ENCODE results near the gene COA8. TPM values are rescaled to one million over a fixed set of nuclear protein-coding genes. Genes with fewer than 3 reads are reported as not detected.

The COA8 gene
- total and polyA plus RNA-seq, 2 of the 8 experiments (the other 6 are each of a cell fraction or from before 2014, with no cell fraction given) = 7.1 to 35.5 TPM

GRCh38 chr14:103556946-103557758 is 5.6 kb upstream of the COA8 start:
- Histone ChIP-seq H2BK20ac (ENCODE audit: low read length) (no peak overlapping the region), H3K4me1 (replicated peaks in 1 of 4; ENCODE audit: control insufficient read depth in 3 of 4, insufficient read depth in 4 of 4, low read length in 3 of 4) (peaks cover 0 to 4% (median under 1%) of the 10 kb centered on the region in 4 experiments; a peak in 2 of 7 replicates), H2BK5ac (ENCODE audit: low read depth, low read length) (no peak overlapping the region), H4K91ac (replicated peaks; ENCODE audit: insufficient read length, low read length) (no peak overlapping the region), H2BK15ac (ENCODE audit: low read length) (no peak overlapping the region), H3K79me2 (ENCODE audit: control insufficient read depth in 1 of 2, insufficient read depth in 2 of 2, low read length in 2 of 2) (peaks cover 12 to 51% of the 10 kb centered on the region in 2 experiments), H3K9me3 (ENCODE audit: insufficient read depth in 2 of 2, low read depth in 1 of 2, low read length in 1 of 2) (no peaks in the 10 kb centered on the region), H3K14ac (ENCODE audit: insufficient read length) (no peak overlapping the region), H2BK12ac (ENCODE audit: low read depth, low read length) (no peak overlapping the region), H3K4ac (replicated peaks; ENCODE audit: insufficient read length, low read depth, low read length) (no peak overlapping the region), H3K4me3 (ENCODE audit: extremely low read depth in 1 of 4, insufficient read depth in 2 of 4, low read depth in 3 of 4, low read length in 4 of 4) (no peak overlapping the region), H3K56ac (replicated peaks; ENCODE audit: insufficient read length, low read depth, low read length) (no peak overlapping the region), H3K27me3 (replicated peaks in 1 of 4; ENCODE audit: control insufficient read depth in 3 of 4, extremely low read depth in 1 of 4, insufficient read depth in 3 of 4, low read length in 3 of 4) (no peaks in the 10 kb centered on the region), H2AK5ac (ENCODE audit: low read depth, low read length) (no peak overlapping the region), H3K23me2 (ENCODE audit: low read depth, low read length) (peaks cover 7% of the 10 kb centered on the region; the same call in 1 of the 2 replicates), H4K20me1 (replicated peaks in 1 of 2; ENCODE audit: control insufficient read depth in 1 of 2, insufficient read depth in 2 of 2, low read length in 2 of 2) (peaks cover 8 to 10% of the 10 kb centered on the region in 2 experiments), H2BK120ac (replicated peaks; ENCODE audit: low read depth, low read length) (no peak overlapping the region), H3K4me2 (ENCODE audit: insufficient read depth in 1 of 2, low read depth in 2 of 2, low read length in 2 of 2) (no peak overlapping the region), H3K23ac (ENCODE audit: insufficient read length) (no peak overlapping the region), H3K9ac (replicated peaks in 1 of 4; ENCODE audit: extremely low read depth in 1 of 4, low read depth in 3 of 4, low read length in 3 of 4) (no peak overlapping the region), H3K27ac (ENCODE audit: low read depth, low read length) (no peak overlapping the region), H4K8ac (ENCODE audit: extremely low read depth, insufficient read depth, low read length) (no peak overlapping the region), H3K18ac (ENCODE audit: extremely low read depth, low read length) (no peak overlapping the region), H2AFZ (ENCODE audit: low read length) (no peak overlapping the region), H4K5ac (ENCODE audit: insufficient read length, low read depth, low read length) (no peak overlapping the region), H3K36me3 (ENCODE audit: control insufficient read depth in 2 of 4, insufficient read depth in 4 of 4, low read length in 3 of 4) (peaks cover 0 to 21% (median 12%) of the 10 kb centered on the region in 4 experiments; a peak in 7 of 8 replicates), H3K79me1 (ENCODE audit: low read depth, low read length) (peaks cover 6% of the 10 kb centered on the region; the same call in 1 of the 2 replicates)
- WGBS, 2 experiments (ENCODE audit: extremely low coverage in 1 of 2, insufficient coverage in 1 of 2, insufficient read length in 1 of 2, insufficient replicate concordance in 2 of 2, low coverage in 1 of 2, low lambda C conversion rate in 2 of 2, missing lambda C conversion rate in 1 of 2) = 93% methylated on average over 15 of the region's 15 CpGs; no CpG with 5 or more reads in 1 of the 2 experiments
- POLR2A ChIA-PET (ENCODE audit: partially characterized antibody) = interaction anchor here (0.8 to 3.1 kb wide), 4 partner anchors 19 to 34 kb away, joined by 3 to 10 read pairs (median 4); partner anchors contain the start of genes CKB and TRMT61A
- DNase-seq (ENCODE audit: low read depth in 1 of 2, low spot score in 2 of 2) (no peak), FAIRE-seq (no peak)
- CTCF ChIA-PET (ENCODE audit: partially characterized antibody) = interaction anchor here (0.7 to 6.2 kb wide), 7 partner anchors 8 to 156 kb away, joined by 3 to 34 read pairs (median 5); no protein-coding TSS in a partner anchor
- TF ChIP-seq PHF8 (conservative IDR thresholded peaks at IDR 0.05; ENCODE audit: low read depth, low read length) = no peak
- TF ChIP-seq SIN3A (conservative IDR thresholded peaks at IDR 0.05 in 1 of 2, IDR thresholded peaks at IDR 0.05 in 1 of 2; ENCODE audit: low read depth in 1 of 2, low read length in 2 of 2) = no peak
- no peak for TF ChIP-seq TEAD4 (IDR thresholded peaks at IDR 0.05; ENCODE audit: low read depth, low read length)
- TF ChIP-seq EGR1 (IDR thresholded peaks at IDR 0.05; ENCODE audit: borderline replicate concordance, low read depth, low read length) = no peak
- TF ChIP-seq POLR2AphosphoS5 (IDR thresholded peaks at IDR 0.05; ENCODE audit: low read depth, low read length) = no peak
- TF ChIP-seq FOSL1 (IDR thresholded peaks at IDR 0.05; ENCODE audit: insufficient read depth, low read depth, low read length) = no peak
- TF ChIP-seq SP1 (IDR thresholded peaks at IDR 0.05; ENCODE audit: low read depth, low read length) = no peak

Measured in H1 (cell line).